H1 (cell line): ENCODE measurements around the gene OPHN1. TPM values are rescaled to one million over a fixed set of nuclear protein-coding genes. Genes with fewer than 3 reads are reported as not detected.

Experiments
- CTCF ChIA-PET: fragments of 300-600 bp; sonication (Branson Sonifier 250); formaldehyde crosslinking; loops from one replicate; lab custom pipeline; 2021; ENCODE audit not compliant: partially characterized antibody; lab: Charles Lee
- POLR2A ChIA-PET: fragments of 300-600 bp; sonication (Branson Sonifier 250); formaldehyde crosslinking; loops from one replicate; lab custom pipeline; 2021; ENCODE audit warnings: inconsistent platforms; ENCODE audit not compliant: partially characterized antibody; lab: Charles Lee
- DNase-seq, 2 experiments: peaks; one replicate each; pipeline versions ENCODE4 v3.0.0 to v3.0.0-alpha.2; 2010 to 2022; ENCODE audit warnings: low spot score in 2 of 2, low read depth in 1 of 2, mixed read lengths in 1 of 2
- FAIRE-seq: peaks from 2 replicates; lab custom pipeline; 2011; peaks lifted over from hg19 to GRCh38; lab: Jason Lieb, UNC
- H2AFZ ChIP-seq: 2 replicates; pipeline ENCODE4 v1.8.1; 2012; ENCODE audit warnings: low read length, inconsistent platforms
- H2AK5ac ChIP-seq: 2 replicates; pipeline ENCODE4 v1.6.1; 2013; ENCODE audit warnings: low read depth, low read length
- H2BK120ac ChIP-seq: replicated peaks from 2 replicates; pipeline ENCODE3; 2013; ENCODE audit warnings: low read depth, low read length, inconsistent platforms
- H2BK12ac ChIP-seq: 2 replicates; pipeline ENCODE4 v1.6.1; 2013; ENCODE audit warnings: low read depth, low read length
- H2BK15ac ChIP-seq: 2 replicates; pipeline ENCODE4 v1.6.1; 2013; ENCODE audit warnings: low read length
- H2BK20ac ChIP-seq: 2 replicates; pipeline ENCODE4 v1.6.1; 2013; ENCODE audit warnings: low read length
- H2BK5ac ChIP-seq: 2 replicates; pipeline ENCODE4 v1.6.1; 2013; ENCODE audit warnings: low read depth, low read length
- H3K14ac ChIP-seq: 2 replicates; pipeline ENCODE4 v1.6.1; 2013; ENCODE audit warnings: inconsistent platforms; ENCODE audit not compliant: insufficient read length
- H3K18ac ChIP-seq: 2 replicates; pipeline ENCODE4 v1.6.1; 2013; ENCODE audit warnings: low read length; ENCODE audit errors: extremely low read depth
- H3K23ac ChIP-seq: 2 replicates; pipeline ENCODE4 v1.6.1; 2013; ENCODE audit warnings: inconsistent platforms; ENCODE audit not compliant: insufficient read length
- H3K23me2 ChIP-seq: 2 replicates; pipeline ENCODE4 v1.6.1; 2013; ENCODE audit warnings: low read depth, low read length
- H3K27ac ChIP-seq: 2 replicates; pipeline ENCODE4 v1.6.1; 2011; ENCODE audit warnings: low read depth, low read length, inconsistent platforms
- H3K27me3 ChIP-seq, 4 experiments: replicated peaks in 1 of 4; 1 replicate in 1 of 4; 2 replicates in 3 of 4; pipeline versions ENCODE4 v1.6.1 to v1.8.1; 2011 to 2013; ENCODE audit warnings: low read length in 3 of 4, mild to moderate bottlenecking in 3 of 4, inconsistent platforms in 2 of 4, mixed read lengths in 2 of 4, moderate library complexity in 1 of 4; ENCODE audit not compliant: control insufficient read depth in 3 of 4, insufficient read depth in 3 of 4; ENCODE audit errors: extremely low read depth in 1 of 4
- H3K36me3 ChIP-seq, 4 experiments: 2 replicates each; pipeline versions ENCODE4 v1.6.1 to v1.8.1; 2011 to 2013; ENCODE audit warnings: mild to moderate bottlenecking in 4 of 4, low read length in 3 of 4, moderate library complexity in 2 of 4, control low read depth in 1 of 4, inconsistent platforms in 1 of 4; ENCODE audit not compliant: insufficient read depth in 4 of 4, control insufficient read depth in 2 of 4
- H3K4ac ChIP-seq: replicated peaks from 2 replicates; pipeline ENCODE3; 2013; ENCODE audit warnings: low read length, low read depth, mixed read lengths, inconsistent platforms; ENCODE audit not compliant: insufficient read length
- H3K4me1 ChIP-seq, 4 experiments: replicated peaks in 1 of 4; 1 replicate in 1 of 4; 2 replicates in 3 of 4; pipeline versions ENCODE4 v1.6.1 to v1.8.1; 2011 to 2013; ENCODE audit warnings: low read length in 3 of 4, inconsistent platforms in 2 of 4, mixed read lengths in 1 of 4; ENCODE audit not compliant: insufficient read depth in 4 of 4, control insufficient read depth in 3 of 4
- H3K4me2 ChIP-seq, 2 experiments: 2 replicates each; pipeline versions ENCODE4 v1.6.1 to v1.8.1; 2011 to 2013; ENCODE audit warnings: low read depth in 2 of 2, low read length in 2 of 2, control low read depth in 1 of 2, inconsistent platforms in 1 of 2, mild to moderate bottlenecking in 1 of 2; ENCODE audit not compliant: insufficient read depth in 1 of 2
- H3K4me3 ChIP-seq, 4 experiments: fragments of 200-600, 300-600 bp in 1 of 4; sonication (generic), shearing (Covaris generic), sonication (Bioruptor Twin) in 1 of 4; 2 replicates each; pipeline versions ENCODE4 v1.5.1 to v1.8.1; 2011 to 2016; ENCODE audit warnings: low read length in 4 of 4, low read depth in 3 of 4, control low read depth in 2 of 4, inconsistent platforms in 2 of 4, mild to moderate bottlenecking in 2 of 4, mixed read lengths in 1 of 4, moderate library complexity in 1 of 4; ENCODE audit not compliant: insufficient read depth in 2 of 4; ENCODE audit errors: extremely low read depth in 1 of 4
- H3K56ac ChIP-seq: replicated peaks from 2 replicates; pipeline ENCODE3; 2013; ENCODE audit warnings: low read depth, mild to moderate bottlenecking, mixed read lengths, low read length, inconsistent platforms; ENCODE audit not compliant: insufficient read length
- H3K79me1 ChIP-seq: 2 replicates; pipeline ENCODE4 v1.6.1; 2013; ENCODE audit warnings: low read depth, low read length, control low read depth
- H3K79me2 ChIP-seq, 2 experiments: 2 replicates each; pipeline versions ENCODE4 v1.6.1 to v1.8.1; 2012 to 2013; ENCODE audit warnings: low read length in 2 of 2, mild to moderate bottlenecking in 2 of 2, inconsistent platforms in 1 of 2; ENCODE audit not compliant: insufficient read depth in 2 of 2, control insufficient read depth in 1 of 2
- H3K9ac ChIP-seq, 4 experiments: replicated peaks in 1 of 4; 1 replicate in 1 of 4; 2 replicates in 3 of 4; pipeline versions ENCODE4 v1.6.1 to v1.8.1; 2011 to 2013; ENCODE audit warnings: low read depth in 3 of 4, low read length in 3 of 4, control low read depth in 2 of 4, mild to moderate bottlenecking in 2 of 4, moderate library complexity in 2 of 4, inconsistent platforms in 1 of 4; ENCODE audit errors: extremely low read depth in 1 of 4
- H3K9me3 ChIP-seq, 2 experiments: 2 replicates each; pipeline versions ENCODE4 v1.6.1 to v1.8.1; 2012 to 2013; ENCODE audit warnings: mild to moderate bottlenecking in 2 of 2, moderate library complexity in 2 of 2, control low read depth in 1 of 2, inconsistent platforms in 1 of 2, low read depth in 1 of 2, low read length in 1 of 2, mixed read lengths in 1 of 2; ENCODE audit not compliant: insufficient read depth in 2 of 2
- H4K20me1 ChIP-seq, 2 experiments: replicated peaks in 1 of 2; 2 replicates each; pipeline versions ENCODE3 to v1.8.1; 2011 to 2013; ENCODE audit warnings: inconsistent platforms in 2 of 2, low read length in 2 of 2, mild to moderate bottlenecking in 1 of 2; ENCODE audit not compliant: insufficient read depth in 2 of 2, control insufficient read depth in 1 of 2
- H4K5ac ChIP-seq: 2 replicates; pipeline ENCODE4 v1.6.1; 2013; ENCODE audit warnings: low read length, low read depth, mixed read lengths, inconsistent platforms; ENCODE audit not compliant: insufficient read length
- H4K8ac ChIP-seq: 2 replicates; pipeline ENCODE4 v1.8.0; 2013; ENCODE audit warnings: mild to moderate bottlenecking, moderate library complexity, low read length, inconsistent platforms; ENCODE audit not compliant: insufficient read depth; ENCODE audit errors: extremely low read depth
- H4K91ac ChIP-seq: replicated peaks from 2 replicates; pipeline ENCODE3; 2013; ENCODE audit warnings: low read length, mixed read lengths, inconsistent platforms; ENCODE audit not compliant: insufficient read length
- CTBP2 ChIP-seq: IDR thresholded peaks from 2 replicates; pipeline ENCODE4 v1.7.0; 2011; ENCODE audit warnings: borderline replicate concordance, mild to moderate bottlenecking, moderate library complexity, mixed read lengths, low read length; ENCODE audit not compliant: insufficient read depth, insufficient read length
- GTF2F1 ChIP-seq: IDR thresholded peaks from 2 replicates; pipeline ENCODE4 v1.6.1; 2012; ENCODE audit warnings: low read depth, low read length, improper control_type of control experiment, borderline replicate concordance
- KDM5A ChIP-seq: fragments of 200-600 bp; IDR thresholded peaks from 2 replicates; pipeline ENCODE4 v1.7.1; 2012; ENCODE audit warnings: mild to moderate bottlenecking, low read length, inconsistent platforms, mixed read lengths
- PHF8 ChIP-seq: fragments of 200-600 bp; sonication (generic); conservative IDR thresholded peaks from 2 replicates; pipeline ENCODE4 v1.7.1; 2012; ENCODE audit warnings: low read depth, mild to moderate bottlenecking, inconsistent platforms, low read length, moderate library complexity
- TEAD4 ChIP-seq: IDR thresholded peaks from 2 replicates; pipeline ENCODE4 v1.6.1; 2012; ENCODE audit warnings: low read depth, low read length, inconsistent platforms, mixed read lengths
- WGBS, 2 experiments: shearing (Covaris generic) in 1 of 2; methylation state at CpG; one replicate each; pipeline versions ENCODE4 v1.1.6 to v1.1.7; 2013 to 2015; ENCODE audit warnings: low lambda C conversion rate in 2 of 2, mixed read lengths in 2 of 2, inconsistent platforms in 1 of 2, low coverage in 1 of 2, missing lambda C conversion rate in 1 of 2; ENCODE audit not compliant: insufficient replicate concordance in 2 of 2, insufficient coverage in 1 of 2, insufficient read length in 1 of 2; ENCODE audit errors: extremely low coverage in 1 of 2, missing lambda C conversion rate in 1 of 2; 5-methylcytosine and 5-hydroxymethylcytosine counted together
- polyA plus RNA-seq, 7 experiments: library from polyadenylated mRNA; depleted of rRNA in 3 of 7; stranded (reverse) in 5 of 7; unstranded in 2 of 7; fragments of >200 nt in 5 of 7; fragments of 200-250 nt in 2 of 7; gene quantifications; 1 replicate in 5 of 7; 2 replicates in 1 of 7; 4 replicates in 1 of 7; pipeline versions ENCODE4 v1.2.1 to v1.2.3, GENCODE V29; 2011 to 2013; ENCODE audit warnings: missing spikeins in 2 of 7, mixed read lengths in 2 of 7
- total RNA-seq: library from RNA; stranded (reverse); fragmentation: NEBNext Ultra II Directional; extraction: Animal tissue kit (Norgen Biotek cat#: 25700); gene quantifications from 2 replicates; pipeline ENCODE4 v1.2.1, GENCODE V29; 2021

The OPHN1 gene
- total and polyA plus RNA-seq, 2 of the 8 experiments (the other 6 are each of a cell fraction or from before 2014, with no cell fraction given) = 1.2 to 3.5 TPM

- CTCF ChIA-PET = no interaction called here
- no peak for FAIRE-seq
- no peak overlapping the region for H4K91ac ChIP-seq
- no peak overlapping the region for H2BK15ac ChIP-seq
- H3K9me3 ChIP-seq = no peaks in the 10 kb centered on the region
- H2BK20ac ChIP-seq = no peak overlapping the region
- TF ChIP-seq CTBP2 (no peak), TEAD4 (no peak), PHF8 (no peak), GTF2F1 (no peak), KDM5A (no peak)
- TF ChIP-seq, all 59 proteins: peak for 0
- no peak overlapping the region for H2AFZ ChIP-seq
- POLR2A ChIA-PET = interaction anchor here (1.4 kb wide), 1 partner anchor 10 kb away, joined by 5 read pairs; no protein-coding TSS in a partner anchor
- H3K4ac ChIP-seq = no peak overlapping the region
- H3K27ac ChIP-seq = no peak overlapping the region
- H3K36me3 ChIP-seq = no peaks in the 10 kb centered on the region
- no peak overlapping the region for H3K56ac ChIP-seq
- H3K14ac ChIP-seq = no peak overlapping the region
- H3K23ac ChIP-seq = no peak overlapping the region
- 90% methylated on average over 3 of the region's 3 CpGs; no CpG with 5 or more reads in 1 of the 2 experiments for WGBS, 2 experiments
- no peaks in the 10 kb centered on the region for H3K23me2 ChIP-seq
- no peaks in the 10 kb centered on the region for H4K20me1 ChIP-seq
- H2AK5ac ChIP-seq = no peak overlapping the region
- no peak overlapping the region for H3K4me3 ChIP-seq
- H3K9ac ChIP-seq = no peak overlapping the region; a peak in 1 of 7 replicates
- H3K79me2 ChIP-seq = no peaks in the 10 kb centered on the region
- no peaks in the 10 kb centered on the region for H3K79me1 ChIP-seq
- H2BK120ac ChIP-seq = no peak overlapping the region
- no peak overlapping the region for H3K18ac ChIP-seq
- H4K5ac ChIP-seq = no peak overlapping the region
- H3K27me3 ChIP-seq = no peaks in the 10 kb centered on the region
- no peaks in the 10 kb centered on the region for H3K4me1 ChIP-seq
- H4K8ac ChIP-seq = no peak overlapping the region
- DNase-seq = no peak
- H3K4me2 ChIP-seq = no peak overlapping the region
- no peak overlapping the region for H2BK5ac ChIP-seq
- no peak overlapping the region for H2BK12ac ChIP-seq
These were observed 16.7 kb downstream of the OPHN1 start for GRCh38 chrX:68416592-68416991.
